Naive B cell (primary cell): ENCODE results near the gene SMARCD3. TPM values are rescaled to one million over a fixed set of nuclear protein-coding genes. Genes with fewer than 3 reads are reported as not detected.

Source experiments
- ATAC-seq, 2 donors: fragments of 150-1000 bp; cut with Tn5 transposase; 2 replicates each; pipeline ENCODE4 v1.10.0; 2021; ENCODE audit warnings: low read depth in 2 of 2, mild to moderate bottlenecking in 2 of 2, moderate library complexity in 2 of 2
- DNase-seq: peaks from one replicate; pipeline ENCODE4 v3.0.0; 2022
- H3K27ac Mint-ChIP-seq, 6 donors: one replicate each; pipeline ENCODE4 v1.8.0; 2020 to 2022; ENCODE audit warnings: mild to moderate bottlenecking in 6 of 6, mixed read lengths in 6 of 6, moderate library complexity in 5 of 6, inconsistent platforms in 2 of 6
- H3K27me3 Mint-ChIP-seq, 3 donors: one replicate each; pipeline ENCODE4 v1.8.0; 2021 to 2022; ENCODE audit warnings: mixed read lengths in 3 of 3, mild to moderate bottlenecking in 1 of 3
- H3K36me3 Mint-ChIP-seq, 2 donors: one replicate each; pipeline ENCODE4 v1.8.0; 2020 to 2022; ENCODE audit warnings: mixed read lengths in 2 of 2, inconsistent platforms in 1 of 2, mild to moderate bottlenecking in 1 of 2
- H3K4me1 Mint-ChIP-seq, 3 donors: one replicate each; pipeline ENCODE4 v1.8.0; 2020 to 2022; ENCODE audit warnings: mixed read lengths in 3 of 3, inconsistent platforms in 1 of 3, mild to moderate bottlenecking in 1 of 3, moderate library complexity in 1 of 3
- H3K4me3 Mint-ChIP-seq, 8 donors: one replicate each; pipeline ENCODE4 v1.8.0; 2020 to 2022; ENCODE audit warnings: mild to moderate bottlenecking in 8 of 8, mixed read lengths in 8 of 8, moderate library complexity in 8 of 8, inconsistent platforms in 2 of 8
- H3K9me3 Mint-ChIP-seq, 7 donors: one replicate each; pipeline ENCODE4 v1.8.0; 2020 to 2022; ENCODE audit warnings: mixed read lengths in 7 of 7, mild to moderate bottlenecking in 5 of 7, inconsistent platforms in 2 of 7, moderate library complexity in 1 of 7
- polyA plus RNA-seq, 6 donors: library from polyadenylated mRNA; unstranded; fragments of 300-500 nt; fragmentation: Illumina TruSeq; gene quantifications; one replicate each; pipeline ENCODE4 v1.2.3, GENCODE V29; 2021; ENCODE audit warnings: low read depth in 6 of 6

SMARCD3 gene
- polyA plus RNA-seq, 6 donors from 2014 or later, result 0.35 to 3.1 (median 0.64) TPM; not detected in 2

- ATAC-seq (no peak), DNase-seq (no peak)
- H3K9me3 Mint-ChIP-seq, result no peaks in the 10 kb centered on the region
- peak overlapping the region; percentile 80 to 90 (median 83) for H3K4me3 Mint-ChIP-seq
- peaks cover 0 to 15% (median 14%) of the 10 kb centered on the region in 3 donors for H3K27me3 Mint-ChIP-seq
- H3K27ac Mint-ChIP-seq, result peak overlapping the region in 3 of 6 donors; percentile 87 to 93 (median 92)
- H3K36me3 Mint-ChIP-seq, result no peaks in the 10 kb centered on the region
- H3K4me1 Mint-ChIP-seq, result peaks cover 33 to 51% (median 47%) of the 10 kb centered on the region in 3 donors
Observed at GRCh38 chr7:151243045-151243349, 5.5 kb downstream of the SMARCD3 start.

GRCh38 chr7:151242159-151243044 is 6.1 kb downstream of the SMARCD3 start:
- Mint-ChIP-seq H3K27ac (peak overlapping the region in 3 of 6 donors; percentile 75 to 92 (median 87)), H3K36me3 (no peaks in the 10 kb centered on the region), H3K4me3 (peak overlapping the region in 5 of 8 donors; percentile 25 to 81 (median 57)), H3K4me1 (peaks cover 28 to 45% (median 42%) of the 10 kb centered on the region in 3 donors), H3K27me3 (peaks cover 0 to 14% (median 9%) of the 10 kb centered on the region in 3 donors), H3K9me3 (no peaks in the 10 kb centered on the region)
- no peak for ATAC-seq
- DNase-seq, result no peak

GRCh38 chr7:151241755-151242096 is 6.8 kb downstream of the SMARCD3 start:
- peak overlapping the region in 2 of 8 donors; percentile 26 to 80 for H3K4me3 Mint-ChIP-seq
- ATAC-seq, result no peak
- no peak overlapping the region for H3K27ac Mint-ChIP-seq
- peaks cover 0 to 4% of the 10 kb centered on the region in 2 donors for H3K36me3 Mint-ChIP-seq
- no peaks in the 10 kb centered on the region for H3K9me3 Mint-ChIP-seq
- DNase-seq, result no peak
- H3K27me3 Mint-ChIP-seq, result peaks cover 0 to 14% (median 8%) of the 10 kb centered on the region in 3 donors
- H3K4me1 Mint-ChIP-seq, result peaks cover 27 to 44% (median 36%) of the 10 kb centered on the region in 3 donors

- H3K4me1 Mint-ChIP-seq, result peaks cover 23 to 44% (median 36%) of the 10 kb centered on the region in 3 donors
- peaks cover 0 to 8% of the 10 kb centered on the region in 2 donors for H3K36me3 Mint-ChIP-seq
- DNase-seq, result no peak
- no peak for ATAC-seq
- peaks cover 0 to 9% (median 2%) of the 10 kb centered on the region in 3 donors for H3K27me3 Mint-ChIP-seq
- H3K9me3 Mint-ChIP-seq, result no peaks in the 10 kb centered on the region
- H3K4me3 Mint-ChIP-seq, result peak overlapping the region in 1 of 8 donors; percentile 30
- no peak overlapping the region for H3K27ac Mint-ChIP-seq
Observed at GRCh38 chr7:151240942-151241754, 7.3 kb downstream of the SMARCD3 start.

GRCh38 chr7:151240536-151240935 is 8.0 kb downstream of the SMARCD3 start:
- Mint-ChIP-seq H3K27ac (peak overlapping the region in 1 of 6 donors; percentile 66), H3K27me3 (peaks cover 0 to 8% (median 0%) of the 10 kb centered on the region in 3 donors), H3K9me3 (no peaks in the 10 kb centered on the region), H3K4me1 (peaks cover 23 to 40% (median 33%) of the 10 kb centered on the region in 3 donors), H3K4me3 (no peak overlapping the region), H3K36me3 (peaks cover 0 to 8% of the 10 kb centered on the region in 2 donors)
- DNase-seq (no peak), ATAC-seq (no peak)

GRCh38 chr7:151239837-151240459 is 8.5 kb downstream of the SMARCD3 start:
- no peak for ATAC-seq
- peak overlapping the region in 2 of 6 donors; percentile 38 to 66 for H3K27ac Mint-ChIP-seq
- H3K4me1 Mint-ChIP-seq, result peaks cover 21 to 40% (median 35%) of the 10 kb centered on the region in 3 donors
- peaks cover 0 to 8% (median 0%) of the 10 kb centered on the region in 3 donors for H3K27me3 Mint-ChIP-seq
- H3K9me3 Mint-ChIP-seq, result no peaks in the 10 kb centered on the region
- DNase-seq, result no peak
- H3K4me3 Mint-ChIP-seq, result peak overlapping the region in 1 of 8 donors; percentile 69
- peaks cover 0 to 8% of the 10 kb centered on the region in 2 donors for H3K36me3 Mint-ChIP-seq

- Mint-ChIP-seq H3K4me3 (peak overlapping the region in 3 of 8 donors; percentile 8 to 62 (median 40)), H3K36me3 (peaks cover 0 to 8% of the 10 kb centered on the region in 2 donors), H3K9me3 (no peaks in the 10 kb centered on the region), H3K4me1 (peaks cover 19 to 37% (median 35%) of the 10 kb centered on the region in 3 donors), H3K27me3 (peaks cover 0 to 8% (median 0%) of the 10 kb centered on the region in 3 donors), H3K27ac (peak overlapping the region in 1 of 6 donors; percentile 24)
- no peak for ATAC-seq
- DNase-seq, result no peak
Observed at GRCh38 chr7:151238924-151239836, 9.3 kb downstream of the SMARCD3 start.

GRCh38 chr7:151238190-151238810 is 10.2 kb downstream of the SMARCD3 start:
- H3K27me3 Mint-ChIP-seq, result peaks cover 0 to 4% (median 0%) of the 10 kb centered on the region in 3 donors
- peaks cover 18 to 37% (median 35%) of the 10 kb centered on the region in 3 donors for H3K4me1 Mint-ChIP-seq
- H3K4me3 Mint-ChIP-seq, result no peak overlapping the region
- ATAC-seq (no peak), DNase-seq (no peak)
- peaks cover 0 to 8% of the 10 kb centered on the region in 2 donors for H3K36me3 Mint-ChIP-seq
- H3K27ac Mint-ChIP-seq, result peak overlapping the region in 1 of 6 donors; percentile 24
- no peaks in the 10 kb centered on the region for H3K9me3 Mint-ChIP-seq

- DNase-seq, result no peak
- H3K4me3 Mint-ChIP-seq, result no peak overlapping the region
- no peak overlapping the region for H3K27ac Mint-ChIP-seq
- ATAC-seq, result no peak
- peaks cover 16 to 36% (median 34%) of the 10 kb centered on the region in 3 donors for H3K4me1 Mint-ChIP-seq
- no peaks in the 10 kb centered on the region for H3K27me3 Mint-ChIP-seq
- H3K9me3 Mint-ChIP-seq, result no peaks in the 10 kb centered on the region
- H3K36me3 Mint-ChIP-seq, result peaks cover 0 to 8% of the 10 kb centered on the region in 2 donors
Observed at GRCh38 chr7:151237244-151238189, 11.0 kb downstream of the SMARCD3 start.

- Mint-ChIP-seq H3K27me3 (no peaks in the 10 kb centered on the region), H3K27ac (no peak overlapping the region), H3K36me3 (peaks cover 0 to 8% of the 10 kb centered on the region in 2 donors), H3K4me3 (peak overlapping the region in 2 of 8 donors; percentile 25 to 45), H3K9me3 (no peaks in the 10 kb centered on the region), H3K4me1 (peaks cover 26 to 45% (median 43%) of the 10 kb centered on the region in 3 donors)
- DNase-seq (no peak), ATAC-seq (no peak)
Observed at GRCh38 chr7:151236406-151236805, 12.1 kb downstream of the SMARCD3 start.
